Adrenal gland (tissue), 12 donors: Measurements from ENCODE around the gene SPIN2A. TPM values are rescaled to one million over a fixed set of nuclear protein-coding genes. Genes with fewer than 3 reads are reported as not detected.
A peak's percentile ranks its signal among the peaks of the same experiment; 100 is the strongest.
"Not testable (repeated sequence)": the region's sequence is repeated elsewhere in the genome, so short reads cannot be mapped to it uniquely, and the experiment has no call there.

Source experiments
- DNase-seq, 7 donors: peaks; one replicate each; pipeline ENCODE4 v3.0.0-alpha.2; 2019 to 2020
- H3K27ac ChIP-seq, 5 donors: fragments of 200-600 bp; sonication (generic) in 4 of 5; 1 replicate in 3 of 5; 2 replicates in 2 of 5; pipeline versions ENCODE4 v1.5.1 to v1.8.0; 2016 to 2020; ENCODE audit warnings: mild to moderate bottlenecking in 1 of 5
- H3K27me3 ChIP-seq: fragments of 200-600 bp; 2 replicates; pipeline ENCODE4 v1.8.0; 2021
- H3K36me3 ChIP-seq, 2 donors: fragments of 200-600 bp; replicated peaks in 1 of 2; 1 replicate in 1 of 2; 2 replicates in 1 of 2; pipeline versions ENCODE4 v1.5.1 to v1.8.0; 2018 to 2022
- H3K4me1 ChIP-seq, 2 donors: fragments of 200-600 bp; replicated peaks in 1 of 2; 1 replicate in 1 of 2; 2 replicates in 1 of 2; pipeline versions ENCODE4 v1.5.1 to v1.8.0; 2018 to 2021
- H3K4me3 ChIP-seq, 4 donors: fragments of 200-600 bp; sonication (generic) in 3 of 4; one replicate each; pipeline ENCODE4 v1.5.1; 2016 to 2018
- H3K9me3 ChIP-seq, 3 donors: fragments of 200-600 bp; sonication (generic) in 1 of 3; replicated peaks in 1 of 3; 1 replicate in 2 of 3; 2 replicates in 1 of 3; pipeline versions ENCODE4 v1.5.1 to v1.8.0; 2016 to 2021
- CTCF ChIP-seq, 6 experiments: fragments of 450-650 bp in 4 of 6; fragments of 200-600 bp in 2 of 6; sonication (generic) in 1 of 6; IDR thresholded peaks; 1 replicate in 5 of 6; 2 replicates in 1 of 6; pipeline versions ENCODE4 v1.5.1 to v1.8.0; 2016 to 2021; ENCODE audit warnings: antibody characterized with exemption in 6 of 6, mild to moderate bottlenecking in 2 of 6, moderate library complexity in 1 of 6
- POLR2A ChIP-seq, 2 donors: fragments of 450-650 bp; IDR thresholded peaks; one replicate each; pipeline ENCODE4 v1.6.1; 2017; ENCODE audit warnings: antibody characterized with exemption in 2 of 2, mild to moderate bottlenecking in 2 of 2, moderate library complexity in 1 of 2
- WGBS, 4 donors: extraction: QIAGEN DNeasy Blood & Tissue Kit in 2 of 4; methylation state at CpG; one replicate each; pipeline versions ENCODE4 v1.1.5 to v1.1.7; 2013 to 2017; 5-methylcytosine and 5-hydroxymethylcytosine counted together
- intact Hi-C, 2 donors: fragments of 100-400 bp; cut with DNase I; formaldehyde crosslinking; loops; one replicate each; pipeline versions ENCODE4 v1.14.1 to v1.15.0; 2022 to 2023
- polyA plus RNA-seq, 3 donors: library from polyadenylated mRNA; stranded (reverse); fragments of 200-250 nt in 2 of 3; fragments of 350-450 nt in 1 of 3; fragmentation: Illumina TruSeq in 1 of 3; extraction: RNeasy Lipid Tissue Mini Kit (QIAGEN cat#74804) in 1 of 3; gene quantifications; one replicate each; pipeline ENCODE4 v1.2.3, GENCODE V29; 2013 to 2014
- total RNA-seq, 9 donors: library from RNA; depleted of rRNA in 4 of 9; stranded (reverse); fragments of >200 nt in 4 of 9; fragments of 120-200 nt in 1 of 9; fragmentation: NEBNext Ultra II Directional in 1 of 9; extraction: Animal tissue kit (Norgen Biotek cat#: 25700) in 1 of 9; gene quantifications; one replicate each; pipeline versions ENCODE4 v1.1.0 to v1.2.4, GENCODE V29; 2013 to 2023
- donor health status: healthy with polysubstance abuse.
- donor health status: Bipolar disorder and iron deficiency.
- donor health status: DM: yes; HTN: yes; CAD: no.
- donor health status: DM: no; HTN: no; CAD: no.
- donor health status: DM: no; HTN: no; CAD: no.
- donor health status: DM: yes; HTN: yes; CAD: no.

SPIN2A gene
- total and polyA plus RNA-seq, 12 donors = 0.25 to 2.6 (median 0.44) TPM; not detected in 1

DNA sequence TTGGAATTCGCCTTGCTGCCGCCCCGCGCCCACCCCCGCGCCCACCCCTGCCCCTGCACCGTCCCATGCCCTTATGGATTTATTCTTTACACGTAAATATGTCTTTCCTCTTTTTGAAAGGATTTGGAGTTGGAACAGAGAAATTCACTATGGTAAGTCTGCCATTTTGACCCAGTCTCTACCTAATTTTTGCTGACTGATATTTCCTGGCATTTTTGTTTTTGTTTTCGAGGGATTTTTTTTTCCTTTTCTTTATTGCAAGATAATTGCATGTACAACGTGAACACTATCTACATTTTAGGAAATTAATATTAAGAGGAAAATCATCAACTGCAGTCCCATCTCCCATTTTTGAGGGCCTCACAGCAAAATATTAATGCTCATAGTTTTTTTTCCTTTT is 15.4 kb downstream of the SPIN2A start:
- H3K27me3 ChIP-seq = peaks cover 5% of the 10 kb centered on the region
- H3K4me3 ChIP-seq = peak overlapping the region in 2 of 4 donors; percentile 45 to 58
- intact Hi-C loops = no loop called here
- H3K27ac ChIP-seq = peak overlapping the region in 3 of 5 donors; percentile 54 to 89 (median 73)
- H3K36me3 ChIP-seq = no peaks in the 10 kb centered on the region
- TF ChIP-seq CTCF (IDR thresholded peaks at IDR 0.05) (no peak), POLR2A (IDR thresholded peaks at IDR 0.05) (no peak)
- H3K9me3 ChIP-seq = no peaks in the 10 kb centered on the region
- DNase-seq = no peak
- no peaks in the 10 kb centered on the region for H3K4me1 ChIP-seq
- WGBS, 4 donors = 1 to 37% (median 14%) methylated on average over 4 to 10 of the region's 10 CpGs

DNA sequence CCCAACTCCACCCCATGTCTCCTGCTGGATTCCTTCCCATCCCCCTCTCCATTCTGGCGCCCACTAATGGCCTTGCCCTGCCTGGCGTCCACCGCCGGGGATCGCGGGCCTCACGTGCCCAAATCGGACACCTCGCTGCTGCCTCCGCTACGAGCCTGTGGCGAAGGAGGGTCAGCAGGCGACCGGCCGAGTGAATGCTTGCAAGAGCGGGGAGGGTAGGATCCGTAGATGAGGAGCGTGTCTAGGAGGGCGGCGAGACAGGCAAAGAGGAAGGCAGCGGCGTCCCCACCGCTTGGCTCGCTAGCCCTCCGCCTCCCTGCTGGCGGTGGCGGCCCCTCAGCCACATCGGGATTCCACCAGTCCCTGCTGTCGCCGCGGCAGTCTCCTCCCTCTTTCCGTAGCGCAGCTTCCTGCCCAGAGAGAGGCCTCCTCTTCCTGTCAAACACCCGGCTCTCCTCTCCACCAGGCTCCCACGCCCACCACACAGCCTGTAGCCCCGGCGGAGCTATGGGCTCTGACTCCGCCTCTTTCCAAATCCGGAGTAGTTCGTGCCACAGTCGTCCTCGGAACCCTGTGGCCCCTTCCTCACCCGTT is 15.9 kb downstream of the SPIN2A start, which contains the start of gene SPIN2B:
TSS of gene SPIN2B (minus strand) at position 387 of the 594 bp plus-strand sequence.
- H3K4me1 ChIP-seq = no peaks in the 10 kb centered on the region

DNA sequence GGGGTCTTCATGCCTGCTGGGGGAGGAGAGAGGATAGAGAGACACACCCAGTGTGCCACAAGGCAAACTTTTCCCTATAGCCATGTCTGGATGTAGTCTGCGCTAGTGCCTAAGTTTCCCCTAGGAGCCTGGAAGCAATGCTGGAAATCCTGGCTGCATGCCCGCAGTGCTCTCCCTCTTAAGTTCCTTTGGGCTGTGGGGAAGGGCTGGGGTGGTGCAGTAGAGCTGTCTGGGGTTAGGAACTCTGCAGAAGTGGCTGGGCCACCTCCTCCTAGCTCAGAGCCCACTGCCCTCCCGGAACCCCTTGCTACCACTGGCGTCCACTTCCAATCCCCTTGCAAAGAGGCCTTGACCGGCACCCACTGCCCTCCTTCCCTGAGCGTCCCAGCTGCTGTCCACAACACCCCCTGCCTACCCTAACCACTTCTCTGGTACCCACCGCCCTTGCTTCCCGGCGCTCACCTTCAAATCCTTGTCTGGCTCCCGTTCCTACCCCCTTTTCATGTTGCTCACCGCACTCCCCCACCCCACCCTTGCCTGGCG is 16.5 kb downstream of the SPIN2A start:
- H3K27me3 ChIP-seq, H3K4me1 ChIP-seq, H3K9me3 ChIP-seq, H3K36me3 ChIP-seq, intact Hi-C loops: not testable (repeated sequence)
- WGBS, 4 donors = 0 to 48% (median 16%) methylated on average over 7 to 10 of the region's 12 CpGs
- DNase-seq = peak in 1 of 7 donors; percentile 14
- Histone ChIP-seq H3K27ac (peak overlapping the region in 3 of 5 donors; percentile 54 to 89 (median 73)), H3K4me3 (peak overlapping the region in 2 of 4 donors; percentile 45 to 58)

More for the DNA sequence above, 15.9 kb downstream of the SPIN2A start, which contains the start of gene SPIN2B:
- 0 to 48% (median 15%) methylated on average over 8 to 43 of the region's 43 CpGs for WGBS, 4 donors
- H3K9me3 ChIP-seq = no peaks in the 10 kb centered on the region
- no peaks in the 10 kb centered on the region for H3K36me3 ChIP-seq
- H3K27me3 ChIP-seq = peaks cover 5% of the 10 kb centered on the region
- intact Hi-C loops = no loop called here
- DNase-seq = peak; percentile 68 to 86 (median 82)
- H3K4me3 ChIP-seq = peak within 1 kb of the TSS in 2 of 4 donors; percentile 45 to 58
- peak within 1 kb of the TSS in 3 of 5 donors; percentile 54 to 89 (median 73) for H3K27ac ChIP-seq
- peak in 2 of 6 experiments; percentile 17 to 30 for TF ChIP-seq CTCF (IDR thresholded peaks at IDR 0.05)
- TF ChIP-seq POLR2A (IDR thresholded peaks at IDR 0.05) = peak; percentile 29 to 68

DNA sequence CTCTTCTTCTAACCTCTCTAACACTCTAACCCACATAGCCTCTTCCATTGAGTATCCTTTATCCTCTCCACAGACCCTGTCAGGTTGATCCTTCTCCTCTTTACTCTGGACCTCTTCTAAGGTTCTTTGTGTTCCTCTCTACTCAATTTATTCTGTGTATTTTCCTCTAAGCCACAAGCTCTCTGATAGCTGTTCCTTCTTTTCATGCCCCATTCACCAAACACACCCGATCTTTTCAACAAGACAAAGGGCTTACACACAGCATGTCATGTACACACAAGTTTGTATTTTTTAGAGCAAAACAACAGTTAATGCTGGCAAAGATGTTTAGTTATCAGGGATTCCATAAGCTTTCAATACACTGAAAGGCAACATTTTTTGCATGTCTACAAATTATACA is 17.8 kb downstream of the SPIN2A start:
- Histone ChIP-seq H3K27me3 (no peaks in the 10 kb centered on the region), H3K4me1 (no peaks in the 10 kb centered on the region), H3K36me3 (no peaks in the 10 kb centered on the region), H3K9me3 (no peaks in the 10 kb centered on the region), H3K27ac (no peak overlapping the region), H3K4me3 (no peak overlapping the region)
- intact Hi-C loops = no loop called here
- 90 to 100% (median 100%) methylated on average over 1 of the region's 1 CpG for WGBS, 4 donors
- no peak for DNase-seq
- no peak for TF ChIP-seq CTCF (IDR thresholded peaks at IDR 0.05)
- no peak for TF ChIP-seq POLR2A (IDR thresholded peaks at IDR 0.05)

GRCh38 chrX:57117566-57117965 is 19.6 kb downstream of the SPIN2A start:
- intact Hi-C loops = not testable (repeated sequence)

More at GRCh38 chrX:57117566-57117965, 19.6 kb downstream of the SPIN2A start:
- 50 to 92% (median 72%) methylated on average over 2 to 4 of the region's 4 CpGs for WGBS, 4 donors
- not testable (repeated sequence) for H3K9me3 ChIP-seq, H3K27ac ChIP-seq, DNase-seq, H3K4me3 ChIP-seq, H3K4me1 ChIP-seq, H3K36me3 ChIP-seq, H3K27me3 ChIP-seq
